Activated CD4-positive, alpha-beta T cell treated with anti-CD3 and anti-CD28 coated beads for 1 hour (primary cell): ENCODE data around the gene RNF141.

Source experiments
- DNase-seq: peaks from one replicate; pipeline ENCODE4 v3.0.0-alpha.2; 2020

The RNF141 gene

DNA sequence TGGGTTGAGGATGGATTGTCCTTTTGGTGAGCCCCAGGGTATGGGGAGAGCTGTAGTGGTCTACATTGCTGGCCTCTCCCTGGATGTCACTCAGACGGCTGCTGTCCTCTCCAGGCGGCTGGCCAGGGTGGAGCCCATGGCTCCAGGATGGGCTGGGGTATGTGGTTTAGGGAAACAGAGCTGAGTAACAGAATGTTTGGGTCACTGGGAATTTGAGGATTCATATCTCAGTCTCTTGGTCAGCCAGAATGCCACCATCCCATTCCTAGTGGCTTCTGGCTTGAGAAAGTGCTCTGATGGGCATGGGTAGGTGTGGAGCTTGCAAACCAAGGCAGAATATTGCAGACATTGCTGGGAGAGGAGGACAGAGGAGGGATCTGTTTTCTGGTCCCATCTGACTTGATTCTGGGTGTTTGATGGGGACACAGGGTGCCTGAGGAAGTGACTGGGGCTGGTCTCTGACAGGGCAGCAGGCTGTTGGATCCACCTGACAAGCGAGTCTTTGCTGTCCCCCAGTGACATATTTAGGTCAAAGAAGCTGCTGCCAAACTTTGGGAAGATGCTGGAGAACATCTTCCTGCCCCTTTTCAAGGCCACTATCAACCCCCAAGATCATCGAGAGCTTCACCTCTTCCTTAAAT is 44.6 kb downstream of the RNF141 start:
- DNase-seq = no peak

DNA sequence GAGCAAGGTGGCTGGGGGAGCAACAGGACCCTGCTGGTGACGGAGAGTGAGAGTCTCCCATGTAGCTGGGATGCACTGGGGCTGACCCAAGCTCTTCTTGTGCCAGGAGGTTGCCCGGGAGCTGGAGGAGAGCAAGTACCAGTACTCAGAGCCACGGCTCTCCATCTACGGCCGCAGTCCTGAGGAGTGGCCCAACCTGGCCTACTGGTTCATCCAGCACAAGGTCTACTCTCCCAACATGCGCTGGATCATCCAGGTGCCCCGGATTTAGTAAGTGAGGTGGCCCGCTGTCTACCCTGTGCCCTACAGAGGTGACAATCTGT is 45.6 kb downstream of the RNF141 start:
- no peak for DNase-seq

DNA sequence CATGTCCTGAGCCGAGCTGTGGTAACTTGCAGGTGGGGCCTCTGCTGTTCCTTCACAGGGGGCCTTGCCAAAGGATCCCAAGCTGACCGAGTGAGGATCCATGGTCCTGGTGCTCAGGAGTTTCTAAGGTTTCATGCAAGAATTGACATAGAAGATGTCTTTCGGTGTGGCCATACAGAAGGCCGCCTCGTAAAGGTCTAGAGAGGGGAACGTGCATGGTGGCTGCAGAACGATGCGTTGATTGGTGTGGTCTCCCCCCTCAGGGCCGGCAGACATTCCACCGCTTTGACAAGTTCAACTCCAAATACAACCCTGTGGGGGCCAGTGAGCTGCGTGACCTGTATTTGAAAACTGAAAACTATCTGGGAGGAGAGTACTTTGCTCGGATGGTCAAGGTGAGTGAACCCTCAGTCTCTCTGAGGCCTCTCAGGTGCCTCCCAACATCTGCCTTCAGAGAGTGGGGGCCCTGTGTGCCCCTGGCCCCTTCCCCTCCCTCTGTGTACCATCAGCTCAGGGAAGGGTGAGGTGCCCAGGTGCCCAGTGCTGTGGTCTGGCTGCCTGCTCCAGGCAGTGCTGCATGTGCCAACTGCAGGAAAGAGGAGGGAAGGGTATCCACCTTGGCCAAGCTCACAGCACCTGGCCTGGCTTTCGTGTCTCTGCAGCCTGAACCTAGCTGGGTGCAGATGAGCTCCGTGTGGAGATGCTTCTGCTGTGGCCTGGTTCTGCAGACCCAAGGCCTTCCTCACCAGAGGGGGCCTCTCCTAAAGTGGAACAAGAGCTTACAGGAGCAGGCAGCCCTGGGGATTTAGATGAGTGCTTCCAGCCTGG is 46.1 kb downstream of the RNF141 start:
- DNase-seq = no peak

DNA sequence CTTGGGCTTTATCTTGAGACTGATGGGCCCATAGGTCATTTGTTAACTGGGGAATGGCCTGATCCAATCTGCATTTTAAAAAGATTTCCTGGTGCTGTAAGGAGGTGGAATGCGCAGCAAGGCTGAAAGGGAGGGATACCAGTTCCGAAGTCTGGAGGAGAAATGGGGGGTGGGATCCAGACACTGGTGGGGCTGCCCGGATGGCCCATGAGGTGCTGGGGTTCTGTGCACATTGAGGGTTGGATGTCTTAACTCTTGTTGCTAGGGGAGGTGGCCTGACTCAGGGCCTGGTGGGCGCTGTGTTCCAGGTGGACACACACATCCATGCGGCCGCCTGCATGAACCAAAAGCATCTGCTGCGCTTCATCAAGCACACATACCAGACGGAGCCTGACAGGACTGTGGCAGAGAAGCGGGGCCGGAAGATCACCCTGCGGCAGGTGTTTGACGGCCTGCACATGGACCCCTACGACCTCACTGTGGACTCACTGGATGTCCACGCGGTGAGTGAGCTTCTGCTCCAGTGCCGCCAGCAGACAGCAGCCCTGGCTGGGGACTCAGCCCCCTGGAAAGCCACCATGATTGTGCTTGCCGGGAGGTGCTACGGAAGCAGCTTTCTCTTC is 47.8 kb downstream of the RNF141 start:
- no peak for DNase-seq

DNA sequence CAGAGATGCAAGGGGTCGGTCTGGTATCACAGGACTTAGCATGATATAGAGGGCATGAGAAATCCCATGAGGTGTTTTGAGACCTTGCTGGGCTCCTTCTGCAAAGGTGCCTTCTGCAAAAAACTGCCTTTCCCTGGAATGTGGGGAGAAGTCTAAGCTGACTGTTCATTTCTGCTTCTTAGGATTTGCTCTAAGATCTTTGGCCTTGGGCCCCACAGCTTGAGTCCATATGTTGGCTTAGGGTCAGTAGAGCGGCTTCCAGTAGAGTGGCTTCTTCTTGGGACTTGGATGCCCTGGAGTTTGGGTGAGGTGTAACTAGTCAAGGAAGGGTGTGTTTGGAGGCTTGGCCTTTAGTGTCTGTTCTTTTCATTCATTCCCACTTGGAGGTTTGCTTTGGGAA is 48.9 kb downstream of the RNF141 start:
- DNase-seq = no peak

DNA sequence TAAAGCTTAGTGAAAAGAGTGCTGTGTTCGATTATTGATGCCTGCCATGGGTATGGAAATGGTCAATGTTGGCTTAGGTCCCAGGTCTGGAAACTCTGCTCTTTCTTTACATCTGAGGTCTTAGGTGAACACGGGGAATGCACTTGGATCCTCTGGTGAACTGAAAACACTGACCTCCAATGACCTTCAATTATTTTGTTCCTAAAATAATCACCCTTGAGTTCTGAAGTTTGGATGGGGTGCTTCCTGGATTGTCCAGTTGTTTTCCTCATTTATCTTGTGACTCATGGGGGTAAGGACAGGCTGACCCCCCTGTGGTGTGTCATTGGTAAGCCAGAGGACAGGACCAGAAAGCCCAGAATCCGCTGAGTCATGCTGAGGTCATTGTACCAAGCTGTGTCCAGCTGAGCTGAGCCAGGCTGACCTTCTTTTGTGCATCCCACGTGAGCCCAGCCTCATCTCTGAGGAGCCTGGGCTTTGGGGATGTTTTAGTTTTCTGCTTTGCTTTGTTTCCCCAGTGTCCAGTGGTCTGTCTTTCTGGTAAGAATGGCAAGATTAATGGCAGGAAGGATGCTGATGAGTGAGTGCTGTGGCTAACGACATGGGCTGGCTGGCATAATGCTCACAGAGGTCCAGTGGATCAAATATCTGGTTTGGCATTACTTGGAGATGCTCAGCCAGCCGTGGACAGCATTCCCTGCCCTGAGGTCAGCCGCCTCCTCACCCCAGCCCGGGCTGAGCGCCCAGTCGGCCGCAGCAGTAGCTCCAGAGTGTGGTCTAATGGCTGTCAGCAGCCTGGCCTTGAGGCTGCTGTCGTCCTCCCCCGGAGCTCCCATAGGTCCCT is 50.4 kb downstream of the RNF141 start:
- DNase-seq = no peak

DNA sequence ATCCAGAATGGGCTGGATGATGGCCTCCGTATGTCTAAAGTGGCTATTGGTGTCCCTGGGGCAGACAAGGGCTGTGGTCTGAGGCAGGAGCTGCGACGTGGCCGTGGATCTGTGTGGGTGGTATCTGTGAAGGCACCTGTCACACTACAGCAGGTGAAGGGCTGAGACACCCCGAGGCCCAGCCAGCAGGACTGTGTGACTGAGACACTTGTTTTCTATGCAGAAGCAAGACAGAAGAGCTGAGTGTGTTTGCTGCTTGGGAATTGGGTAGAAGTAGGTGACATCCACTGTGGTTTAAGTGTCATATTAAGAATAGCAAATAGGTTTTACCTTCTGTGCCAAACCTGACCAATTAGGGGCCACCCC is 51.0 kb downstream of the RNF141 start:
- no peak for DNase-seq

DNA sequence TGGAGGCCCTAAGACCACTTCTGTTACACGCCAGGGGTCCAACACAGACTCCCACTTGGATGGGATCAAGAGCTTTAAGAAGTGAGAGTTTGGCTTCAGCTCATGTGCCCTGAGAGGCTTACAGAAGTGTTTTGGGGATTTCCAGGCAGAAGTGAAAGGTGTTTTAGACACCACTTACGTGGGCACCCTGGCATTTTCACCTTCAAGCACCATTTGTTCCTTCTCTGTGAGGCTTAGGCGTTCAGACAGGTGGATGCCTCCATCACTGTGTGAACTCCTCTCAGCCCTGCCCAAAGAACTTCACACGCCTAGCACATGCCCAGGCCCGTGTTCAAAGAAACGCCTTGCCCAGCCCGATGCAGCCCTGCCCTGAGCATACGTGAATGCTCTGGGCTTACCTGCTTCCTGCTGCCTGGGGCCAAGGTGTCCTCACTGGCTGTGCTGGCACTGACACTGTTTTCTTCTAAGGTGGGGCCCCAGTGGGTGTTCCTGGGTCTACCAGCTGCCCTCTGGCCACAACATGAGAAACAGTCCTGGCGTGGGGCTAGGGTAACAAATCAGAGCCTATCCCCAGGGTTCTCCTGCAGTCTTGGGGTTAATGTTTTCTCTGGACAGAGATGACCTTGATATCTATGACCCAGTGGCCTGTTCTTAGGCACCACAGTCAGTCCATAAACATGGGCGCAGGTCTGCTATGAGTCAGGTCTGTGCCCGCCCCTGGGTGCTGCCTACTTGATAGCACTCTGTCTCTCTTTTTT is 51.9 kb downstream of the RNF141 start:
- no peak for DNase-seq

DNA sequence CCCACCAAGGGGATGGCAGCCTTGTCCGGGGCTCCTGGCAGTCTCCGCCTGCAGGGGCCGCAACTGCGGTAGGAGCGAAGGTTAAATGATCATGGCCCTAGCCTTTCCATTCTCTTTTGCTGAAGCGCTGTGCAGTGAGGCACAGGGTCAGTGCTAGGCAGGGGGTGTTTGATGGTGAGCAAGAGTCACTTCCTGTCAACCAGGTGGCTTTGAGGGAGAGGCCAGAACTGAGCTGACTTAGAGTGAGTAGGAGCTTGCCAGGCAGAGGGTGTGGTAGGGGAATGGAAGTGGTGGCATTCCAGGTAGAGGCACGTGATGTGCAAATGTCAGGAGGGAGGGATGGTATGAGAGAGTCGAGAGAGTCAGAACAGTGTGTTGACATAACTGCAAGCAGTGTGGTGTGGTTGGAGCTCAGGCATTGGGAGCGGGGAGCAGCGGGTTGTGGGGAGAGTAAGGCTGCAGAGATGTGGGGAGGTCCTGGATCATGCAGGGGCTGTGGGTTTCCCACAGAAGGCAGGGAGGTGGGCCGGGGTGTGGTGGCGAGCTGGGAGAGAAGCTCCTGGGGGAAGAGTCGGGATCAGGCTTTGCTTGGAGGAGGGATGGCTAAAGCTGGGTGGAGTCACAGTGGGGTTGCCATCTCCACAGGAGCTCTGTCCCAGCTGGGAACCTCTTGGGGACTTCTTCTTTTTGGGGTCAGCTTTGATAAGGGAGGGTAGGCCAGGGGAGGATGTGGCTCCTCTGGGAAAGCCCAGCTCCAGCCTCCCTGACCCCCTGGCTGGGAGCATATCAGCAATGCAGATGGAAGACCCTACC is 52.7 kb downstream of the RNF141 start:
- no peak for DNase-seq

DNA sequence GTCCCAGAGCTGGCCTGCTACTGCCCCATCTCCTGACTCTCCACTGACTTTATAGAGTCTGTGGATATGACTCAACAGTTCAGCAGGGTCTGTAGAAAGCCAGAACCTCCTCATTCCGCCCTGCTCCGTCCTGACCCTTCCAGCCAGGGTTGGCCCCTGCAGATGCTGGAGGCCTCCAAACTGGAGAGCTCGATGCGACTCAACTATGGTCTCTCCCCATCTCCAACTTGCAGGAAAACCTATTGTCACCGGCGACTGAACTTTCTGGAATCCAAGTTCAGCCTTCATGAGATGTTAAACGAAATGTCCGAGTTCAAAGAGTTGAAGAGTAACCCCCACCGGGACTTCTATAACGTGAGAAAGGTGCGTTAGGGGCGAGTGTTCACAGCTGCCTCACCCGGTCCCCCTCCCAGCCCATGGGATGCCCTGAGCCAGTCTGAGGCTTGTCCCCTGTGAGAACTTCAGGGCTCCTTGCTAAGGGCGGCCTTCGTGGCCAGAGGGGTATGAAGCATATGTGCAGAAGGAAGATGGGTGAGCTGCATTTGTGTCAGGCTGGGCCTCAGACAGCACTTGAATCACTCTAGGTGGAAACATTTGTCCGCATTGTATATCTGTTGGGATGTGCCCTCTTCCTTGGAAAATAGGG is 53.9 kb downstream of the RNF141 start:
- no peak for DNase-seq

DNA sequence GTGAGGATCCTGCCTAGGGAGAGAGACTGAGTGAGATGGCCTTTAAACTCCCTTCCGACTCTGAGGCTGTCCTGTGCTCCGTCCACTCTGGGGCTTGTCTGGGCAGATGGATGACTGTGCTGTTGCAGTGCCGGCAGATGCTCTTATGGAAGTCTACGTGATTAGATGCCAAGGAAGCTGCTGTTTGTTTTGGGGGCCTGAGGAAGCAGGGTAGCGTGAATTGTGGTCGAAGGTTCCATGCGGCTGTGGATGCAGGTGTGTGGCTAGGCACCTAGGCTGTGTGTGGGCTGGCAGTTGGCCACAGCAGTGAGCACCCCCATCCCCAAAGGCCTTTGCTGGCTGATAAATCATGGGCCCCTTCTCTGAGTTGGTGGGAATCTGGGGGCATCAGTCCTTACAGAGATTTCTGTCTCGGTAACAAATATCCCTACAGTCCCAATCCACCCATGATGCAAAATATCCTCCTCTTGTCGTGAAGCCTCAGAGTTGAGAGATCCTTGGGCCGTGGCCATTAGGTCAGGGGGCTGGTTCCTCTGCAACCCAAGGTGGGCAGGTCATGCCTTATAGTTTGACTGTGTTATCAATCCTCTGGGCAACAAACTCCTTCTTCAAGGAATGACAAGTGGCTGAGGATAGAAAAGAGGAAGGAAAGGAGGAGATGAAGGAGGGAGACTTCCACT is 54.7 kb downstream of the RNF141 start:
- DNase-seq = no peak

DNA sequence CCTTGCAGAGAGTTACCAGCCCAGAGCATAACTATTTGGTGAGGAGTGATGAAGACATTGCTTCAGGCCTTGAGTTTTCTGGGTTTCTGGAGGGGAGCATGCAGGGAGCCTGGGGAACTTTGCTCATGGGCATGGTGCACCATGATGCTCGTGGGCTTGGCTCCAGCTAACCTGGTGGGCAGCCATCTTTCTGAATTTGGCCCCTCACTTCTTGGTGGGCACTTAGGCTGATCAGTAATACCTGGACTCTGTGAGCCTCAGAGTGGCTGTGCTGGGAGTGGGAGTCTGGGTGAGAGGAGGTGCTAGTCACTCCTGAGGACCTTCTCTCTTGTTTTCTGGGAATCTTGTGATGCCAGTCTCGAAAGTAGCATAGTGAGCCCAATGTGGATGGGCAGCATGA is 55.3 kb downstream of the RNF141 start:
- no peak for DNase-seq

DNA sequence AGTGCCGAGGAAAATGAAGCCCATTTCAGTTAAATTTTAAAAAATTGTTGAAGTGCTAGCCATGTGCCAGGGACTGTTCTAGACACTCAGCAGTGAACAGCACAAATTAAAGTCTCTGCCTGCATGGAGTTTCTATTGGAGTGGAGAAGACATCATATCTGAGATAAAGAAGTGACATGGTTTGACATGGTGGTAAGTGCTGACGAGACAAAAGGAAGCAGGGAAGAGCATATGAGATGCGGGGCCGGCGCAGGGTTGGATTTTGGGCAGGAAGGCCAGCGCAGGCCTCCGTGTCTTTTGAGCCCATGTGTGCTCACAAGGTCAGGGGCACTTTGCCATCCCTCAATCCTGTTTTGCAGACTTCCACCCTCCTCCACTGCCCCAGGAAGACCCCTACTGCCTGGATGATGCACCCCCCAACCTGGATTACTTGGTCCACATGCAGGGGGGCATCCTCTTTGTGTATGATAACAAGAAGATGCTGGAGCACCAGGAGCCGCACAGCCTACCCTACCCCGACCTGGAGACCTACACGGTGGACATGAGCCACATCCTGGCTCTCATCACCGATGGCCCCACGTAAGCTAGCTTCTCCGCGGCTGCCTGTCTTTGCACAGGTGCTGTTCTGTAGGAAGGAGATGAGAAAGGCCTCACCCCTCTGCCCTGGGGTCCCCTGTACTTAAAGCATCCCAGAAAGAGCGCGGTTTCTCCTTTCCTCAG is 56.4 kb downstream of the RNF141 start:
- no peak for DNase-seq

DNA sequence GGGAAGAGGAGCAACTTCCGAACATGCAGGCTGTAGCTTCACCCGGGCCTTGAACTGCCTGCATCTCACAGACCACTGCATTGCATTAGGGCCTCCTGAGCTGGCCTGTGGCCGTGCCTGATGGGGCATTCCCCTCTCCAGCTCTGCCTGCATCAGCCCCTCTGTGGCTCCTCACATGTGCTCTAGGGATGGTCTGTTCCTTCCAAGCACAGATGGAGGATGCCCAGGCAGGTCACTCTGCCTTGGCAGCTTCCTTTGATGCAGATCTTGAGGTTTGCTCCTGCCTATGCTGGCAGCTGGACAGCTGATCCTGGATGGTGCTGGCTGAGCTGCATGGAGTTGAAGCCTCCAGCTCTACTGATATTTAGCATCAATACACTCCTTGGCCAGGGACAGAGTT is 57.4 kb downstream of the RNF141 start:
- no peak for DNase-seq

DNA sequence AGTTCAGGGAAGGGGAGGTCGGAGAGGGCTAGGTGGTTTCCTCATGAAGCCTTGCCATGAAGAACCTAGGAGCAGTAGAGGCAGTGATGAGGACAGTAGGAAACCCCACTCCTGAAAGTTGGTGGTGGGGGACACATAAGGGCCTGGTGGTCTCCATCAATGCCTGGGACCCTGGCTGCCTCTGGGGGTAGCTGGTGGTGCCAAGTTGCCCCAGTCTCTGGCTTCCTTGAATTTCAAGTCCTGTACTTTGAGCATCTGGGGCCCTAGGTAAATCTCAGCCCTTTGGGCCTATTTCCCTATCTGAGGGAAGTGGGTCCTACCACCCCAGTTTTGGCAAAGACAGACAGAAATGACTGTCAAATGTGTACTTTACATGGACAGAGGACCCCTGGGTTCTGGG is 57.8 kb downstream of the RNF141 start:
- DNase-seq = no peak

DNA sequence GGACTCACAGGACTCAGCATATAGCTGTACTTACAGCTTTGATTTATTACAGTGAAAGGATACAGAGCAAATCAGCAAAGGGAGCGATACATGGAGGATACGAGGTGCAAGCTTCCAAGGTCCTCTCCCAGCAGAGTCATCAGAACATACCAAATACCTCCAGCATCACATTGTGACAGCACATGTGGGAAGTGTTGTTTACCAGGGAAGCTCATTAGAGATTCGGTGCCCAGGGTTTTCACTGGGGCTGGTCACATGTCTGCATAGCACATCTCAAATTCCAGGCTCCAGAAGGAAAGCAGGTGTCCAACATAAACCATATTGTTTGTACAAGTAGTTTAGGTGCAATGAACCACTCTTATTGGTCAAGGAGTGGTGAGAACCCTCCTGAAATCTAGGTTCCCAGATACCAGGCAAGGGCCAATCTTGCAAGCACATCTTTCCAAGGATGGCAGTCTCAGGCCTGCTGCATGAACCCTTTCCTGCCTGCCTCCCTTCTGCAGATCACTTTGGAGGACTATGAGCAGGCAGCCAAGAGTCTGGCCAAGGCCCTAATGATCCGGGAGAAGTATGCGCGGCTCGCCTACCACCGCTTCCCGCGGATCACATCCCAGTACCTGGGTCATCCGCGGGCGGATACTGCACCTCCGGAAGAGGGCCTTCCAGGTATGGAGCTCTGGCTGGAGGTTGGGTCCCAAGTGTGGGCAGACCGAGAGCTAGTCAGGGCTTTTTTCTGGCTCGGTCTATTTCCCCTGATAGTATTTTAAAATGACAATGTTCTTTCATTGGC is 59.2 kb downstream of the RNF141 start:
- DNase-seq = no peak

DNA sequence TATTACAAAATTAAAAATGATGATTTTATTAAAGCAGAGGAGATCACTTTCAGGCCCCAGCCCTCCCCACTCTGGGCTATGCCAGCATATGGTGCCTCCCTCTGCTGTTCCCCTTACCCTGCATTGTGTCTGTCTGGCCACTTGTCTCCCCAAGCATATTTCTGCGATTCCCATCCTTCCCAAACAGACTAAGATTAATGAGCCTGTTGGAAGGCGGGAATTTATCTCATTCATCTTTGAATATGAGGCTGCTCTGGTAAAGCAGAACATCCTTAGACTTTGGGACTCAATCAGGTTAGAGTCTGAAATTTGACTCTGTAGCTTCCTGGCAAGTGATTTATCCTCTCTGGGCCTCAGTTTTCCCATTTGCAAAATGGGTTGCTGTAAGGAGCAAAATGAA is 60.2 kb downstream of the RNF141 start:
- no peak for DNase-seq

DNA sequence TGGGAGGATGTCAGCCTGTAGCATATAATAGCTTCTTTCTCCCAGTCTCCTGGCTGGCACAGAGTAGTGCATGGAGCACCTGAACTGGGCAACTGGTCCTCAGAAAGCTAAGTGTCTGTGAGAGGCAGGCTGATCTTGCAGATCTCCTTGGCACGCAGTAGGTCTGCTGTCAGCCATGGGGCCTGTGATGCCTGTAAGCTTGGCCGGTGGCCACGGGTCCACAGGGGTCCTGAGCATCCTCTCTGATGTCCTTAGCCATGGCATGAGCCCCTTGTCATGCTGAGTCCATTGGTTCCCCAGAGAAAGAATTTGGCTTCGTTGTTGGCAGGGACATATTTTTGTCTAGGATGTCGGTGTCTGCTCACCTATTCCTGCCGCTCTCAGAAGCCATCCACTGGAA is 61.0 kb downstream of the RNF141 start:
- DNase-seq = no peak
